GM19025 (cell line): ENCODE measurements around the gene ADGRL3.
"Not testable (repeated sequence)": the region's sequence is repeated elsewhere in the genome, so short reads cannot be mapped to it uniquely, and the experiment has no call there.

Experiments used
- ATAC-seq: cut with Tn5 transposase; IDR thresholded peaks from one replicate; pipeline ENCODE4 v1.9.1; 2021; ENCODE audit warnings: mild to moderate bottlenecking, low read depth, moderate library complexity; ENCODE audit not compliant: unreplicated experiment

Gene ADGRL3

GRCh38 chr4:61923179-61923578, 723.1 kb downstream of the ADGRL3 start:
- no peak for ATAC-seq

GRCh38 chr4:61924131-61924530, 724.0 kb downstream of the ADGRL3 start:
- ATAC-seq: no peak

GRCh38 chr4:61933527-61933926, 733.4 kb downstream of the ADGRL3 start:
- ATAC-seq: no peak

GRCh38 chr4:61934198-61934597, 734.1 kb downstream of the ADGRL3 start:
- ATAC-seq: no peak

- ATAC-seq: no peak
Observed at GRCh38 chr4:61938250-61938846, 738.2 kb downstream of the ADGRL3 start.

GRCh38 chr4:61950625-61951024, 750.5 kb downstream of the ADGRL3 start:
- no peak for ATAC-seq

- ATAC-seq: no peak
Observed at GRCh38 chr4:61953386-61953785, 753.3 kb downstream of the ADGRL3 start.

GRCh38 chr4:61958591-61958990, 758.5 kb downstream of the ADGRL3 start:
- ATAC-seq: no peak

GRCh38 chr4:61959087-61959486, 759.0 kb downstream of the ADGRL3 start:
- ATAC-seq: no peak

- no peak for ATAC-seq
Observed at GRCh38 chr4:61984260-61984909, 784.3 kb downstream of the ADGRL3 start.

- no peak for ATAC-seq
Observed at GRCh38 chr4:61985426-61985825, 785.3 kb downstream of the ADGRL3 start.

GRCh38 chr4:61986929-61987328, 786.8 kb downstream of the ADGRL3 start:
- ATAC-seq: not testable (repeated sequence)

GRCh38 chr4:61992351-61992750, 792.2 kb downstream of the ADGRL3 start:
- no peak for ATAC-seq

GRCh38 chr4:61994036-61994435, 793.9 kb downstream of the ADGRL3 start:
- ATAC-seq: no peak

GRCh38 chr4:61995717-61996340, 795.7 kb downstream of the ADGRL3 start:
- ATAC-seq: no peak

- ATAC-seq: no peak
Observed at GRCh38 chr4:61996943-61997342, 796.8 kb downstream of the ADGRL3 start.

GRCh38 chr4:61997831-61998230, 797.7 kb downstream of the ADGRL3 start:
- no peak for ATAC-seq

- no peak for ATAC-seq
Observed at GRCh38 chr4:62003695-62004094, 803.6 kb downstream of the ADGRL3 start.

- no peak for ATAC-seq
Observed at GRCh38 chr4:62004881-62005280, 804.8 kb downstream of the ADGRL3 start.

GRCh38 chr4:62006108-62006507, 806.0 kb downstream of the ADGRL3 start:
- no peak for ATAC-seq

GRCh38 chr4:62015043-62015739, 815.1 kb downstream of the ADGRL3 start:
- no peak for ATAC-seq
